B cell (primary cell): ENCODE data around the gene DMRT1.

Source experiments
- CTCF ChIP-seq: fragments of 200-600 bp; IDR thresholded peaks from one replicate; pipeline ENCODE4 v1.8.0; 2022; ENCODE audit warnings: antibody characterized with exemption, mild to moderate bottlenecking
- EZH2 ChIP-seq: IDR thresholded peaks from 2 replicates; pipeline ENCODE4 v1.6.1; 2012; ENCODE audit warnings: borderline replicate concordance, low read depth, mild to moderate bottlenecking, moderate library complexity, low read length; ENCODE audit not compliant: insufficient read depth, poor library complexity, severe bottlenecking

- TF ChIP-seq CTCF (no peak), EZH2 (no peak)
Measured at GRCh38 chr9:967436-967835, 125.9 kb downstream of the DMRT1 start.
